Middle frontal gyrus (tissue), 1 donor: ENCODE measurements around the gene PTPRO.

Experiments used
- DNase-seq: peaks from one replicate; pipeline ENCODE4 v3.0.0-alpha.2; 2015; ENCODE audit warnings: low spot score; ENCODE audit errors: extremely low spot score

The PTPRO gene

DNA sequence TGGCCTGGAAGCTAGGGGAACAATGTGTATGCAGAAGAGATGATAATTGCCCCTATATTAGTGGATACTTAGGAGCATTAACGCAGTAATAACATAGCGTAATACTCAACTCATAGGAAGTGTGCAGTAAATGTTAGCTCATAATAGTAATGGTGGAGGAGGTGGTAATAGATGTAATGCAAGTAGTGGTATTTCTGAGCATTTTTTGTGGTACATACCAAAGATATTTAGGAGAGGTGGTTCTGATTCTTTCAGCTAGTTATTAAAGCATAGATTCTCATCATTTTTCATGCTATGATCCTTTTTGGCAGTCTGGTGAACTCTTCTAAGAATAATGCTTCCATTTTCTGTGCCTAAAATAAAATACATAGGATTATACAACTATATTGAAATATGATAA lies 233.1 kb downstream of the PTPRO start:
- DNase-seq: no peak

DNA sequence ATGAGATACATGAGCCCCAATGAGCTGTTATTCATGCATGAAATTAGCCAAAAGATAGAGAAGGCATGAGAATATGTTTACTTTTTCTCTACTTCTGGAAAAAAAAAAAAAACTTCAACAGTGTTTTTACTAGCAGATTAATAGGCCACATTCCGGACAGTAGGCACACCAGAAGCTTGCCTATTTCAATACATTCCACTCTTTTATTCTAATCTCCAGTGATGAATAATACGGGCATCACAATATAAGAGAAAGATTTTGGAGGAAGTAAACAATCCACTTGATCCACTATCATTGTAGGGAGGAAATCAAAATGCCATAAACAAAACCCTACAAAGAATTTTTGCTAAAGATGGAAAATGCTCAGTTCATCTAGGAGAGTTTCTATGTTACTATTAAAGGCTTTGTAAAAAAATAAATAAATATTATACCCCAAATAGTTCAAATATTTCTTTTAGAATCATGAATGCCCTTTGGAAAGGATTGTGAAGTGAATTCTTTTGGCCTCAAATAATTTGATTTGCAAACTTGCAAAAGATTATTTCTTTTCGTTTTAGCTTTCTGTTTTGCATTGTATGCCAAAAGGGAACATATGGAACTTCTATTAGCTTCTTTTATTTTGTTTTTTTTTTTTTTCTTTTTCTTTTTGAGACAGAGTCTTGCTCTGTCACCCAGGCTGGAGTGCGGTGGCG lies 234.2 kb downstream of the PTPRO start:
- DNase-seq: no peak

GRCh38 chr12:15558915-15559528 lies 236.7 kb downstream of the PTPRO start:
- no peak for DNase-seq

DNA sequence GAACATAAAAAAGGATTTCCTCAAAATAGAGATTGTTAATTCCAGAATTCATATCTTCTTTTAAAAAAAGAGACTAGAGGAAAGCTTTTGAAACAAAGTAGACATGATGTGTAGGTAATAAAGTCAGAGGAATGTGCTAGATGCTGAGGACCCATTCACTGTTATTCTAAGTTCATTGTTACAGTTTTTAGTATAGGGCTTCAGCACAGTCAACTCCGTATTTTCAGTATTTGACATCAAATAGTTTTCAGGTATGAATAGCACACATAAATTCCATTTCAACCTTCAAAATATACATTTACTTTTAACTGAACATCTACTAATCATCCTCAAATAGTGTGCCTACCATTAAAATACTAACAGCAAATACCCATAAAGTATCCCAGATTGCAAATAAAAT lies 239.1 kb downstream of the PTPRO start:
- no peak for DNase-seq

- no peak for DNase-seq
Observed at GRCh38 chr12:15562263-15562662, 240.0 kb downstream of the PTPRO start.

- no peak for DNase-seq
Observed at GRCh38 chr12:15563663-15564062, 241.4 kb downstream of the PTPRO start.

DNA sequence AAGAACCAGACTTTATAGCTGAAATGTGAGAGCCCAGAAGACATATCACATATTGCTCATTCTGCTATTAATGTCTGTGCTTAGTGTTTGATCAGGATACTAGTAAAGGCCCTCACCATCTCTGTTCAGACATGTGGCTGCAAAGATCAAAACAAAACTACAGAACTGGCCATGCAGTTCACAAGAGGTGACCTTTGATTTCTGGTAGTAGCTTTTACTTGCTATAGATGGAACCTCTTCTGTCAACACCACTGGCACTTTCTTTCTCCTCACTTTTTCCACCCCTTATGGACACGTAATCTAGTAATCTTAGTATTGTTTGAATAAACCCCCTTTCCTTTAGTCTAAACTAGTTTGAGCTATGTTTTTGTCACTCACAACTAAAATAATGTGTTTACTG lies 252.0 kb downstream of the PTPRO start:
- DNase-seq: no peak

GRCh38 chr12:15575671-15576541 lies 253.6 kb downstream of the PTPRO start:
- no peak for DNase-seq

DNA sequence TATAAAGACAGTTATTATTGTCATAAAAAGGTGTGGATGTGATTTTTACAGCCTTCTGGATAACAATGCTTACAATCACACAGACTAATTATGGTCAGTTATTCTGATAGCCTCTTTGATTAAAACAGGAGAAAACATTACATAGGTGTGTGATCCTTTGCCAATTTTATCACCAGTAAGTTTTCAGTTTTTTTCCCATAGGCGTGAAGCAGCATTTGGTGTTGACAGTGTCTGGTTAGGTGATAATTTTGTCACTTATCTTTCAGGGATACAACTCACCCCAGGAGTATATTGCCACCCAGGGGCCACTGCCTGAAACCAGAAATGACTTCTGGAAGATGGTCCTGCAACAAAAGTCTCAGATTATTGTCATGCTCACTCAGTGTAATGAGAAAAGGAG lies 258.1 kb downstream of the PTPRO start:
- DNase-seq: no peak

- no peak for DNase-seq
Observed at GRCh38 chr12:15581006-15581405, 258.7 kb downstream of the PTPRO start.

GRCh38 chr12:15583804-15584203 lies 261.5 kb downstream of the PTPRO start:
- no peak for DNase-seq

- DNase-seq: peak; percentile 65
Observed at GRCh38 chr12:15584366-15585041, 262.2 kb downstream of the PTPRO start.

DNA sequence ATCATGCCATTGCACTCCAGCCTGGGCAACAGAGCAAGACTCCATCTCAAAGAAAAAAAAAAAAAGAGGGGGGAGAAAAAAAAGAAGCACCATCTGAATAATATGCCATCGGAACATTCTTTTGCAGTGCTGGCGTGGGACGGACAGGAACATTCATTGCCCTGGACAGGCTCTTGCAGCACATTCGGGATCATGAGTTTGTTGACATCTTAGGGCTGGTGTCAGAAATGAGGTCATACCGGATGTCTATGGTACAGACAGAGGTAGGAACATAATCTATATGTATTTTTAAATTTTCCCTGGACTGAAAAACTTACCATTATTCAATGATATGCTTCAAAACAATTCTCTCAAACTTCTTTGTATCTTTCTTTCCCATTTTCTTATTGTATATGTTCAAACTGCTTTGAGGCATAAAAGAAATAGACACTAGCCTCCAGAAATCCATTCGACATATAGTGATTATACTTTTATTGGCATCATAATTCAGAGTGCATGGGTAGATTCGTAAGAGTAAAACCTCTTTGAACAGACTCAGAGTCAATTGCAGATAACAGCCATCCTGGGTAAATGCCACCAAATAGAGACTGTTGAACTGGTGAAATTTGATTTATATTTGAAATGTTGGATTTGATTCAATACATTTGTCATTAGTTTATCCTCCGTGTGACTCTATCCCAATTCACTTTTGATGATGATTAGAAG lies 267.2 kb downstream of the PTPRO start:
- no peak for DNase-seq

- DNase-seq: peak; percentile 64
Observed at GRCh38 chr12:15590180-15590826, 268.0 kb downstream of the PTPRO start.

DNA sequence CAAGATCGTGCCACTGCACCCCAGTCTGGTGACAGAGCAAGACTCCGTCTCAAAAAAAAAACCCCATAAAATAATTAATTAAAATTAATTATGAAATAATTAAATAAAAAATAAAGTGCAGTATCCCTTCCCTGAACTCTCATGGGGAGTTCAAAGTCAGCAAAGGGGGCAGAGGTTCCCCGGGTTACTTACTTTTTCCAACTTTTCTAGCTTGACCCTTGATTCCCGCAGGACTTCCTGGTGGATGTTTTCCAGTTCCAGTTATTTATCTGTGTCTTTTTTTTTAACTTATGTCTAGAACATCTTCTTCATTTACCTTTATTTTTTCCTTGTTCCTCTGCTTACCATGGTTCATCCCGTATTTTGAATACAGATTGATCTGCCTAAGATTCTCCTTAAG lies 269.5 kb downstream of the PTPRO start:
- no peak for DNase-seq

DNA sequence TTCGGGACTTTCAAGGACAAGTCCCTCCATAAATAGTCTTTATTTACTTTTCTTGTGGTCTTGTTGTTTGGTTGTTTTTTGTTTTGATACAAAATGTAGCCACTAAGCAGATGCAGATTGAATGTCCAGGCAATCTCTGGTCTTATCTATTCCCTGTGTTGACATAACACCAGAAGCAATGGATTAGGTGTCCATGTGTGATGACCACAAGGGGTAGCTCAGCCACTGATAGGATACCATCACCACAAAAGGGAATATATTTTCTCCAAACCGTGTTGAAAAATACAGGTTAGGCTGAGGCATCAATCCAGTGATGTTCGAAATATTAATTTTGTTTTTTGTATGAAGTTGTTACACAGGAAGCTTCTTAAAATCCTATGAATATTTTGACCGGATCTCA lies 270.6 kb downstream of the PTPRO start:
- no peak for DNase-seq

GRCh38 chr12:15596174-15596573 lies 273.9 kb downstream of the PTPRO start:
- no peak for DNase-seq

GRCh38 chr12:15597125-15597830 lies 275.0 kb downstream of the PTPRO start:
- no peak for DNase-seq

GRCh38 chr12:15599266-15600037 lies 277.1 kb downstream of the PTPRO start:
- DNase-seq: no peak
